Stimulated activated naive CD8-positive, alpha-beta T cell treated with anti-CD3 and anti-CD28 coated beads, Interleukin-15, amount 100 ng/mL, for 72 hours (primary cell): ENCODE data around the gene FCER1G.
"Not testable (repeated sequence)": the region's sequence is repeated elsewhere in the genome, so short reads cannot be mapped to it uniquely, and the experiment has no call there.

Source experiments
- ATAC-seq: fragments of 150-1000 bp; cut with Tn5 transposase; 2 replicates; pipeline ENCODE4 v1.10.0; 2021; ENCODE audit warnings: mild to moderate bottlenecking, moderate library complexity
- DNase-seq, 2 donors: peaks; one replicate each; pipeline ENCODE4 v3.0.0; 2021 to 2022
- H3K27ac Mint-ChIP-seq, 2 donors: one replicate each; pipeline ENCODE4 v1.8.0; 2022; ENCODE audit warnings: mild to moderate bottlenecking in 2 of 2, mixed read lengths in 2 of 2, moderate library complexity in 2 of 2
- H3K27me3 Mint-ChIP-seq: one replicate; pipeline ENCODE4 v1.8.0; 2022; ENCODE audit warnings: mixed read lengths
- H3K4me1 Mint-ChIP-seq: one replicate; pipeline ENCODE4 v1.8.0; 2022; ENCODE audit warnings: mild to moderate bottlenecking, mixed read lengths
- H3K4me3 Mint-ChIP-seq, 2 donors: one replicate each; pipeline ENCODE4 v1.8.0; 2022; ENCODE audit warnings: mild to moderate bottlenecking in 2 of 2, mixed read lengths in 2 of 2, moderate library complexity in 1 of 2
- H3K9me3 Mint-ChIP-seq, 2 donors: one replicate each; pipeline ENCODE4 v1.8.0; 2022; ENCODE audit warnings: mixed read lengths in 2 of 2

The FCER1G gene

DNA sequence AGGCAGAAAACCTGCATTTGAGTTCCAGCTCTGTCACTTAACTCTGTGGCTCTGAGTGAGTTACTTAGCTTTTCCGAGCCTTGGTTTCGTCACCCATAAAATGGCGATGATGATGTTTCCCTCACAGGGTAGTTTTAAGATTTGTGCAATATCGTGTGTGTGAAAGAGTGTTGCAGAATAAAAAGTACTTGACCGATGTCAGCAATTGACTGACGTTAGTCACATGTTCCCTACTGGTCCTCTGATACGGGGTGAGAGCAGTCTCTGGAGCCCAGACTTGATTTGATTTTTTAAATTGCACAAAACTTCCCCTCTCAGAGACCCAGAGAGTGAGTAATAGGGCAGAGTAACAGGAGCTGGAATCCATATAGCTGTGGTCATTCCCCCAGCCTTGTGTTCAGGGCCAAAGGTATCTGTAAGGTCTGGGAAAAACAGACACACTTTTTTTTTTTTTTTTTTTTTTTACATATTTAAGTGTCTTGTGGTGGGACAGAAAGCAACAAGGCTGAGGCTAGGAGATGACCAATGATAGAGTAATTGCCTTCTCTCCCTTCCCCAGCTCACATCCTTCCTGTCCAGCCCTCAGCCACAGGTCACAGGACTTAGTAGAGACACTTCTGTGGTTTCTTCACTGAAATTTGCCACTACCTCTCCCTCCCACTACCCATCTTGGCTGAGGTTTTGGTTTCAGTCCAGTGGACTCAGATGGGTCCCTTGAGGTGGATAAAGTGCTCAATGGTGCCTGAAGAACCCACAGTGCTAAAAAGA, 2.0 kb downstream of the FCER1G start:
- DNase-seq (peak in 1 of 2 donors; percentile 47), ATAC-seq (peak; percentile 74)
- Mint-ChIP-seq H3K4me3 (peak overlapping the region in 1 of 2 donors; percentile 68), H3K9me3 (no peaks in the 10 kb centered on the region), H3K27me3 (no peaks in the 10 kb centered on the region), H3K27ac (peak overlapping the region; percentile 84 to 85), H3K4me1 (peaks cover 60% of the 10 kb centered on the region)

DNA sequence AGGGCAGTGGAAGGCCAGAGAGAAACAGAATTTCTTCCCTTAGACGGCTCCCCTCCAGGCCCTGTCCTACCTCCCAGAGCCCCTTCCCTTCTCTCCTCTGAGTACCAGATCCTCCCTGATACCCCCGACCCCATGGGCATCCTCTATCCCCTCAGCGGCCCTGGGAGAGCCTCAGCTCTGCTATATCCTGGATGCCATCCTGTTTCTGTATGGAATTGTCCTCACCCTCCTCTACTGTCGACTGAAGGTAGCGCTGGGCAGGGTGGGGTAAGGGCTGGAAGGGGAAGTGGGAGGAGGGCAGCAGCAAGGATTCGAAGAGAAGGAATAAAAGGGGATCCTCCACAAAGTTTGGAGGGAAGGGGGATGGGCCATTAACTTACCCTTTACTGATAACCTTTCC, 2.7 kb downstream of the FCER1G start:
- DNase-seq (no peak), ATAC-seq (peak; percentile 15)
- H3K27ac Mint-ChIP-seq, result peak overlapping the region; percentile 77 to 88
- H3K27me3 Mint-ChIP-seq, result no peaks in the 10 kb centered on the region
- H3K4me3 Mint-ChIP-seq, result peak overlapping the region; percentile 34 to 36
- H3K4me1 Mint-ChIP-seq, result peaks cover 62% of the 10 kb centered on the region
- H3K9me3 Mint-ChIP-seq, result no peaks in the 10 kb centered on the region

DNA sequence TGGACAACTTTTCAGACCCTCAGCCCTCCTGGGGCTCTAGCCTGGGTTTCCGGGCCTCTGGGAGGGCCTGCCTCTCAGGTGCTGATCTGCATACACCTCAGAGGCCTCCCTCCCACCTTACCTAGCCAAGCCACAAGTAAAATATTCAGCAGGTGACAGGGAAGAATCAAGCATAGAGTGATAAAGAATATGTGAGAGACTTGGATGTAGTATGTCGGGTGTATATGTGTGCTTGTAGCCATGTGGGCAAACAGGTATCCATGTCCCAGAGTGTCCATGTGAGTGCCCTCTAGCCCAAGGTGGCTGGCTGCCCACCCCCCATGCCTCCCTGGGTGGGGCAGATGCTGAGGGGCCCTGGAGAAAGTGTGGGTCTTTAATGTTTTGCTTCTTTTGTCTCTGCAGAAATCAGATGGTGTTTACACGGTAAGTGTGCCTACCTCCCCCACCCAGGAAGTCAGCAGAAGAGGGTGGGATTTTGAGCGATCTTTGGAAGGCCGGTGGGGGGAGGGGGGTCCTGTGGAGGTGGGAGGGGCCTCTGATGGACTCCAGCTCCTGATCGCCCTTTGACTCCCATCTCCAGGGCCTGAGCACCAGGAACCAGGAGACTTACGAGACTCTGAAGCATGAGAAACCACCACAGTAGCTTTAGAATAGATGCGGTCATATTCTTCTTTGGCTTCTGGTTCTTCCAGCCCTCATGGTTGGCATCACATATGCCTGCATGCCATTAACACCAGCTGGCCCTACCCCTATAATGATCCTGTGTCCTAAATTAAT, 3.4 kb downstream of the FCER1G start:
- Mint-ChIP-seq H3K4me3 (peak overlapping the region; percentile 34 to 36), H3K4me1 (peaks cover 65% of the 10 kb centered on the region), H3K9me3 (no peaks in the 10 kb centered on the region), H3K27me3 (no peaks in the 10 kb centered on the region), H3K27ac (peak overlapping the region; percentile 77 to 88)
- ATAC-seq, result no peak
- DNase-seq, result no peak

DNA sequence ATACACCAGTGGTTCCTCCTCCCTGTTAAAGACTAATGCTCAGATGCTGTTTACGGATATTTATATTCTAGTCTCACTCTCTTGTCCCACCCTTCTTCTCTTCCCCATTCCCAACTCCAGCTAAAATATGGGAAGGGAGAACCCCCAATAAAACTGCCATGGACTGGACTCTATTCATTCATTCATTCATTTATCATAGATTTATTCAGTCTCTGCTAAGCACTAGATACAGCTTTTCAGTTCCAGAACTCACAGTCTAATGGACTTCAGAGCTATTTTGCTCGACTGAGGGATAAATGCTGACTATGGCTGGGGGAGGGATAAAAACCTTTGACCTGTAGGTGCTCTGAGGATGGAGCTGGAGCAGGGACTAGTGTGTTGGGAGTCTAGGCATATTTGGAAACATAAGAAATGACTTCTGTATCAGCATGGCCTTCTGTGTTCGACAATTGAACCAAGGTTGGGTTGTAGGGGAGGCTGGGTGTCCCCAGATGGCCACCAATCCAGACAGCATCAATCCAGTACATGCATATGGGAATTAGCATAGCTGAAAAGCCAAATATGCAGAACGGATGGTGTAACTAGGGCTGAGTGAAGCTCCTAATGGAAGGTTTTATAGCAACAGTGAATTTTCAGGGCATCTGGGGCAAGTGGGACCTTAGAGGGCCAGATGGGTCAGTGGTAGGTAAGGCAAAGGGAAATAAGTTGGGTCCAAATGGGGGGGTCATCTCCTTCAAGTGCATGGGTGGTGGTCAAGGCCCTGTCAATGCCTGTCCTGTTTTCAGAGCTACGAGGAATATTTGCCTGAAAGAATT, 4.2 kb downstream of the FCER1G start:
- ATAC-seq (no peak), DNase-seq (no peak)
- no peaks in the 10 kb centered on the region for H3K27me3 Mint-ChIP-seq
- peaks cover 71% of the 10 kb centered on the region for H3K4me1 Mint-ChIP-seq
- H3K27ac Mint-ChIP-seq, result peak overlapping the region; percentile 20 to 47
- no peak overlapping the region for H3K4me3 Mint-ChIP-seq
- H3K9me3 Mint-ChIP-seq, result no peaks in the 10 kb centered on the region

DNA sequence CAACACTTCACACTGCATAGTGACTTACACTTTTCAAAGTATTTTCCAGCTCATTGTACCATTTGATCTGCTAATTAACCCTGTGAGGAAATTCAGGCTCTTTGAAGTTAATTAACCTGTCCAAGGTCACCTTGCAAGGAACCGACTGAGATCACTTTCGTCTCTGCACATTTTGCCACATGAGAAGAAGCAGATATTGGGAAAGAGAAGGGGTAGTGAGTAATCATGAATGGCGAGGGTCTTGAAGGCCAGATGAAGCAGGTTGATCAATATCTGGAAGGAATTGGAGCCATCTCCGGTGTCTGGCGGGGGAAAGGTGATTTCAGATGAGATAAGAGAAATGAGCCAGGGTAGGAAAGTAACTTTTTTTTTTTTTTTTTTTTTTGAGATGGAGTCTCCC, 4.9 kb downstream of the FCER1G start:
- Mint-ChIP-seq H3K27me3 (no peaks in the 10 kb centered on the region), H3K4me1 (peaks cover 69% of the 10 kb centered on the region), H3K27ac (peak overlapping the region in 1 of 2 donors; percentile 21)

DNA sequence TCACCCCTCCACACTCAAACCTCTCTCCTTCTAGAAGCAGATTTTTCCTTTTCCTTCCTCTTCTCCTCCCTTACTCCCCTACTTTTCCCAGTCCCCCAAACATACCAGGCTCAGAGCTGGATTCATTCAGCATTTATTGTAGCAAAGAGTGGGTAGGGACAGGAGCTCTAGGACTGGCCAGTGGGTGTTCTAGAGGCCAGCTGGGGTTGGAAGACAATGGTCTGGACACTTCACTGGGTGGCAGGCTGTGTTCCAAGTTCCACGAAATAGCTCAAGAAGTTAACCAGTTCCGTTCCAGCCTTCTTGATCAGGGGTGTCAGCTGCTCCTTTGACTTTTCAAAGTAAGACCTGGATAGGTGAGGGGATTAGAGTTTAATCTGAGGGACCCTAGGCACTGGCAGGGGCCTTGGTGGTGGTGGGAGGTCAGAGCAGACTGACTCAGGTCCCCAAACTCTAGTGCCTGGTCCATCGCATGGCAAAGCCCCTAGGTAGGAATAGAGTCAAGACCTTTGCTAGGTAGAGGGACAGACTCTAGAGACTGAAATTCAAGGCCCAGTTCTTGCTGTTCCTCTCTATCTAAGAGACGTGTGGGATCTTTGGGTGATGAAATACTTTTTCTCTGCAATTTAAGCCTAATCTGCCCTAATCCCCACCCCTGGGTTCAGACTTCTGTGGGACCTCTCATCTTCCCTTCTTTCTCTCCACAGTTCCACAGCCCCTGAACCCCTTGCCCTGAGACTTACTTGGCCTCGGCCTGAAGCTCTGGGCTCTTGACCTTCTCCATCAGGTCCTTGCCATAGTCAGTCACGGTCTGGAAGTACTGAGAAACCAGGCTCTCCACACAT, 7.3 kb downstream of the FCER1G start:
- Mint-ChIP-seq H3K27me3 (no peaks in the 10 kb centered on the region), H3K27ac (peak overlapping the region in 1 of 2 donors; percentile 24), H3K9me3 (no peaks in the 10 kb centered on the region), H3K4me3 (no peak overlapping the region), H3K4me1 (peaks cover 76% of the 10 kb centered on the region)
- no peak for DNase-seq
- ATAC-seq, result no peak

More for the DNA sequence above, 4.9 kb downstream of the FCER1G start:
- DNase-seq, result no peak
- no peak overlapping the region for H3K4me3 Mint-ChIP-seq
- H3K9me3 Mint-ChIP-seq, result no peaks in the 10 kb centered on the region
- no peak for ATAC-seq

- Mint-ChIP-seq H3K27ac (no peak overlapping the region), H3K4me3 (no peak overlapping the region), H3K27me3 (no peaks in the 10 kb centered on the region), H3K9me3 (no peaks in the 10 kb centered on the region), H3K4me1 (peaks cover 67% of the 10 kb centered on the region)
- ATAC-seq (no peak), DNase-seq (no peak)
Observed at GRCh38 chr1:161223805-161224694, 9.0 kb downstream of the FCER1G start.

DNA sequence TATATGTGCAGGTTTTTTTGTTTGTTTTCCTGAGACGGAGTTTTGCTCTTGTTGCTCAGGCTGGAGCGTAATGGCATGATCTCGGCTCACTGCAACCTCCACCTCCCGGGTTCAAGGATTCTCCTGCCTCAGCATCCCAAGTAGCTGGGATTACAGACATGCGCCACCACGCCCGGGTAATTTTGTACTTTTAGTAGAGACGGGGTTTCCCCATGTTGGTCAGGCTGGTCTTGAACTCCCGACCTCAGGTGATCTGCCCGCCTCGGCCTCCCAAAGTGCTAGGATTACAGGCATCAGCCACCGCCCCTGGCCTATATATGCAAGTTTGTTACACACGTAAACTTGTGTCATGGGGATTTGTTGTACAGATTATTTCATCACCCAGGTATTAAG, 9.6 kb downstream of the FCER1G start:
- H3K4me1 Mint-ChIP-seq, result peaks cover 61% of the 10 kb centered on the region
- ATAC-seq, H3K9me3 Mint-ChIP-seq, H3K27ac Mint-ChIP-seq, H3K27me3 Mint-ChIP-seq, DNase-seq, H3K4me3 Mint-ChIP-seq: not testable (repeated sequence)

DNA sequence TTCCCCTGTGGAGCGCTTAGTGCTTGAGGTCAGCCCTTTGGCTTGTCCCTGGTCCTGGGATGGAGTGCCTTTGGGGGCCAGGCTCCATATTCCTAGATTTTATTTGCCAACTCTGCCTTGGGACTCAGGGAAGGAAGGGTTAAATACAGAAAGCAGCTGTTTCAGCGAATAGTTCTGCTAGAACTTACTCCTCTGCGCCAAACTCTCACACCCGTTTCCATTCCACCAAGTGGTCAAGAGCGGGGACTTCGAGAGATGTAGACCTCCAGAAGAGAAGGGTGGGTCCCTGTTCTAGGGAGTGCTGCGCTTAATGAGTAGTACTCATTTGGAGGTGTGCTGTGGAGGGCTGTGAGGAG, 10.1 kb downstream of the FCER1G start:
- Mint-ChIP-seq H3K4me1 (peaks cover 56% of the 10 kb centered on the region), H3K9me3 (no peaks in the 10 kb centered on the region), H3K4me3 (peak overlapping the region; percentile 11 to 31), H3K27ac (peak overlapping the region in 1 of 2 donors; percentile 17), H3K27me3 (no peaks in the 10 kb centered on the region)
- ATAC-seq (no peak), DNase-seq (no peak)

- DNase-seq (peak; percentile 87 to 94), ATAC-seq (peak; percentile 97)
- no peaks in the 10 kb centered on the region for H3K9me3 Mint-ChIP-seq
- H3K4me1 Mint-ChIP-seq, result peaks cover 55% of the 10 kb centered on the region
- H3K27ac Mint-ChIP-seq, result peak within 1 kb of the TSS; percentile 99 to 100
- peak within 1 kb of the TSS; percentile 100 for H3K4me3 Mint-ChIP-seq
- H3K27me3 Mint-ChIP-seq, result no peaks in the 10 kb centered on the region
Observed at GRCh38 chr1:161225534-161226319, 10.6 kb downstream of the FCER1G start, which contains the start of gene TOMM40L. TSS of gene TOMM40L (plus strand) at chr1:161226060. CDS start at chr1:161226490, 430 bp downstream.

- no peak for DNase-seq
- peaks cover 52% of the 10 kb centered on the region for H3K4me1 Mint-ChIP-seq
- no peaks in the 10 kb centered on the region for H3K27me3 Mint-ChIP-seq
- H3K4me3 Mint-ChIP-seq, result peak overlapping the region; percentile 100
- H3K27ac Mint-ChIP-seq, result peak overlapping the region; percentile 99 to 100
- H3K9me3 Mint-ChIP-seq, result no peaks in the 10 kb centered on the region
- no peak for ATAC-seq
Observed at GRCh38 chr1:161226320-161226711, 11.2 kb downstream of the FCER1G start.

DNA sequence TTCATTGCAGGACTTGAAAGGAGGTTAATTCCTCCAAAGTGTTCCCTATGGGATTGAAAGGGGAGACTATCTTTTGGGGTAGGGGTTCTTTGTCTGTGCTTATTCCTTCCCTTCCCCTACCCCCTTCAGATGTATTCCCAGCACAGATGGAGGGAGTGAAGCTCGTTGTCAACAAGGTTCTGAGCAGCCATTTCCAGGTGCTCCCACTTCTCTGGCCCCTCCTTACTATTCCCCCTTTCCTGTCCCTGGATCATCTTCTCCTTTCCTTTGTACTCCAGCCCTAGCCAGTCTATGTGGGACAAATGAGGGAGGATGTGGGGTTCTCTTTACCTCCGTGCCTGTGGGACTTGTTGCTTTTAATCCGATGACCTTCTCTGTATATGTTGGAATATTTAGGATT, 11.7 kb downstream of the FCER1G start:
- Mint-ChIP-seq H3K27me3 (no peaks in the 10 kb centered on the region), H3K27ac (peak overlapping the region in 1 of 2 donors; percentile 85), H3K9me3 (no peaks in the 10 kb centered on the region), H3K4me3 (peak overlapping the region; percentile 100), H3K4me1 (peaks cover 49% of the 10 kb centered on the region)
- ATAC-seq, result no peak
- DNase-seq, result no peak

DNA sequence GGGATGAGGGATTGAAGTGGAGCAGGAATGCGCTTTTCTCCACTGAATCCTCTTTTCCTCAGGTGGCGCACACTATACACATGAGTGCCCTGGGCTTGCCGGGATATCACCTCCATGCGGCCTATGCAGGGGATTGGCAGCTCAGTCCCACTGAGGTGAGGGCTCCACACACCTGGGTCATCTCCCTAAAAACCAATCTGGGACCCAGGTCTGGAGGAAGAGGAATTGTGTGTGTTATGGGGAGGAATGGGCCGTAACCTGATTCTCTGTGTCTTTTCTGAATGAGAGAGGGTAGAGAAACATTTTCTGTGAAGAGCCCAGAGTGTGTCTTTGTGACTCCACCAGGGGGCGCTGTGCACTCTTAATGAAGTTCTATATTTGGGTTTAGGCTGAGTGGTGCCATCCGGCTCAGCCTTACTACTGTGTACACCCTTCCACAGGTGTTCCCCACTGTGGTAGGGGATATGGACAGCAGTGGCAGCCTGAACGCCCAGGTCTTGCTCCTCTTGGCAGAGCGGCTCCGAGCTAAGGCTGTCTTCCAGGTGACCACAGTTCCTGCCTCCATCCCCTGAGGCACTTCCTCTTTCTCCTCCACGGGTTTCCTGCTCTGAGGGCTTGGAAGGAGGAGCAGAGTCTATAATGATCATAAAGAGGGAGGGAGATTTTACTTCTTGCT, 12.2 kb downstream of the FCER1G start:
- DNase-seq, result peak; percentile 81 to 86
- Mint-ChIP-seq H3K4me3 (peak overlapping the region; percentile 100), H3K27ac (peak overlapping the region; percentile 3 to 85), H3K9me3 (no peaks in the 10 kb centered on the region), H3K4me1 (peaks cover 43% of the 10 kb centered on the region), H3K27me3 (no peaks in the 10 kb centered on the region)
- peak; percentile 65 for ATAC-seq
